Measurements from ENCODE around the gene PODXL2.

DNA sequence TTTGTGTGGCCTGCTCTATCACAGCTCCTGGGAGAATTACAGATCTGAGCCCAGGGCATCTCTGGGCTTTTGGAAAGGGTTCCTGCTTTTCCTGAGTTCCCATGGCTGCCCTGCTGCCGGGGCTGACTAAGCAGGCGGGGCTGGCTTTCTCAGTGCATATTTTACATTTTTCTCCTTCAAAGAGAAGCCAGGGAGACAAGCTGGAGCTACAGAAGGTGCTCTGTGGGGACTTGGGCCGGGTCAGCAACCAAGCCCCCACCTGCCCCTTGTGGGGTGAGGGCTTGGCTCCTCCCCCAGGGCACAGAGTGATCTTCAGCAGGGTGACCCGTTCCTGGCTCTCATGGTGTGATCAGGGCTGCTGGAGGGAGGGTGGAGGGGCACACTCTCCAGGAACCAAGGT lies 61.1 kb downstream of the PODXL2 start:
- TF ChIP-seq POLR2A (IDR thresholded peaks at IDR 0.05; ENCODE audit: low read depth, low read length) = no peak
- TF ChIP-seq TAF1 (IDR thresholded peaks at IDR 0.05; ENCODE audit: borderline replicate concordance, low read depth, low read length) = no peak
- no peak for TF ChIP-seq POLR2AphosphoS5 (IDR thresholded peaks at IDR 0.05; ENCODE audit: low read depth, low read length)
